ENCODE measurements around the gene UNK.
A peak's percentile ranks its signal among the peaks of the same experiment; 100 is the strongest.

The UNK gene

GRCh38 chr17:75823257-75824041, 38.8 kb downstream of the UNK start:
- no peak for DNase-seq

- no peak for DNase-seq
These were observed 39.5 kb downstream of the UNK start for GRCh38 chr17:75824050-75824552.

GRCh38 chr17:75824666-75825065, 40.1 kb downstream of the UNK start:
- peak; percentile 37 to 60 for DNase-seq

GRCh38 chr17:75825149-75825552, 40.5 kb downstream of the UNK start:
- no peak for DNase-seq

- DNase-seq, result no peak
These were observed 41.3 kb downstream of the UNK start for GRCh38 chr17:75825748-75826370.

- no peak for DNase-seq
These were observed 42.1 kb downstream of the UNK start for GRCh38 chr17:75826561-75827307.

- peak; percentile 43 to 46 for DNase-seq
These were observed 42.9 kb downstream of the UNK start for GRCh38 chr17:75827308-75828075.

- no peak for DNase-seq
These were observed 43.4 kb downstream of the UNK start for GRCh38 chr17:75828076-75828400.

GRCh38 chr17:75828741-75829140, 44.1 kb downstream of the UNK start:
- no peak for DNase-seq

GRCh38 chr17:75829747-75830146, 45.1 kb downstream of the UNK start:
- DNase-seq, result no peak

GRCh38 chr17:75830164-75831031, 45.8 kb downstream of the UNK start:
- DNase-seq, result no peak

- peak in 1 of 2 donors; percentile 26 for DNase-seq
These were observed 46.5 kb downstream of the UNK start for GRCh38 chr17:75831032-75831571.

GRCh38 chr17:75832164-75832651, 47.6 kb downstream of the UNK start:
- peak; percentile 83 to 91 for DNase-seq

- DNase-seq, result no peak
These were observed 48.2 kb downstream of the UNK start for GRCh38 chr17:75832652-75833400.

GRCh38 chr17:75834279-75834920, 49.8 kb downstream of the UNK start:
- DNase-seq, result no peak

GRCh38 chr17:75834928-75835653, 50.5 kb downstream of the UNK start:
- no peak for DNase-seq

- no peak for DNase-seq
These were observed 51.0 kb downstream of the UNK start for GRCh38 chr17:75835654-75835987.

- DNase-seq, result no peak
These were observed 52.0 kb downstream of the UNK start for GRCh38 chr17:75836605-75837004.

- no peak for DNase-seq
These were observed 53.3 kb downstream of the UNK start for GRCh38 chr17:75837899-75838298.

Data from inflammatory macrophage (primary cell).